HG02642 (cell line): ENCODE data around the gene ZNF836.

ENCODE experiments used
- ATAC-seq: cut with Tn5 transposase; IDR thresholded peaks from one replicate; pipeline ENCODE4 v1.9.1; 2021; ENCODE audit warnings: mild to moderate bottlenecking; ENCODE audit not compliant: unreplicated experiment, poor library complexity

Gene ZNF836

GRCh38 chr19:52189735-52190486, 18.5 kb upstream of the ZNF836 start, which contains the start of gene PPP2R1A:
TSS of gene PPP2R1A (plus strand) at chr19:52190052. CDS start at chr19:52190097, 45 bp downstream.
- peak; percentile 89 for ATAC-seq

GRCh38 chr19:52188822-52189734, 17.7 kb upstream of the ZNF836 start:
- ATAC-seq, result peak; percentile 2

- ATAC-seq, result no peak
Observed at GRCh38 chr19:52187407-52187806, 16.0 kb upstream of the ZNF836 start.

GRCh38 chr19:52176574-52176973, 5.2 kb upstream of the ZNF836 start:
- ATAC-seq, result no peak

- no peak for ATAC-seq
Observed at GRCh38 chr19:52172347-52172746, 926 bp upstream of the ZNF836 start.

- peak; percentile 29 for ATAC-seq
Observed at GRCh38 chr19:52170863-52171320, 529 bp downstream of the ZNF836 start.

- ATAC-seq, result no peak
Observed at GRCh38 chr19:52170304-52170703, 1.1 kb downstream of the ZNF836 start.

- ATAC-seq, result no peak
Observed at GRCh38 chr19:52155596-52156359, 15.6 kb downstream of the ZNF836 start.

GRCh38 chr19:52148256-52148655, 23.2 kb downstream of the ZNF836 start:
- ATAC-seq, result no peak

- no peak for ATAC-seq
Observed at GRCh38 chr19:52142001-52142595, 29.3 kb downstream of the ZNF836 start.

GRCh38 chr19:52141203-52141602, 30.2 kb downstream of the ZNF836 start:
- no peak for ATAC-seq

GRCh38 chr19:52140032-52140710, 31.2 kb downstream of the ZNF836 start:
- ATAC-seq, result peak; percentile 95

- ATAC-seq, result peak; percentile 74
Observed at GRCh38 chr19:52139252-52140031, 32.0 kb downstream of the ZNF836 start, which contains the start of gene ZNF616. TSS of gene ZNF616 (minus strand) at chr19:52139938. CDS start at chr19:52130512, 9,426 bp downstream.

GRCh38 chr19:52138983-52139251, 32.5 kb downstream of the ZNF836 start:
- ATAC-seq, result no peak

- ATAC-seq, result no peak
Observed at GRCh38 chr19:52138278-52138982, 33.0 kb downstream of the ZNF836 start.

GRCh38 chr19:52120286-52120685, 51.1 kb downstream of the ZNF836 start:
- ATAC-seq, result no peak

- ATAC-seq, result no peak
Observed at GRCh38 chr19:52115526-52116053, 55.8 kb downstream of the ZNF836 start.

- ATAC-seq, result no peak
Observed at GRCh38 chr19:52114691-52115090, 56.7 kb downstream of the ZNF836 start.
